Measurements from ENCODE around the gene GNL2.

DNA sequence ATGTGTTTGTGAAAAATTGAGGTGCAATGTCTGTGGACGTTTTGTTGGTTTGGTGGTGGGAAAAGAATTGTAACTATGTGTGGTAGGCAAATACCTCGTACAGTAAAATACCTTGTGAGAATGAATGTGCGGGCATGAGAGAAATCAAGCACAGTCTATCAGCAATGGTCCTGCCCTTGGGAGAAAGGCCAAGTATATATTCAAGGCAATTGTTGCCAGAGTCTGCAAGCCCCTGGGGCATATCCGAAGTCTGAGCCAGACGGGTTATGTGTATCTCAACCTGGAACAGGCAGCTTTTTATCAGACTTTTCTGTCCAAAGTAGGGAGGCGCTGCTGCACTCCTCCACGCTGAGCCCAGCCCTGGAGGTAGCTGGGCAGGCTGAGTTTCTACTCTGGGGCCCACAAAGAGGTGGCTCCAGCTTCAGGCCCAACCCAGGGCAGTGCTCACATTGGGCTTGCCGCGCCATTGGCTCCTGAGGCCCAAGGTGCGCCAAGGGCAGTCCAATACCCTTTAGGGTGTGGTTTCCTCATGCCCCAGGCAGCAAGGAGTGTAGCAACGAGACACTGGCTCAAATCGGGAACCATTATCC is 9.4 kb upstream of the GNL2 start:
- no peak for TF ChIP-seq RAD21 (IDR thresholded peaks at IDR 0.05)
- no peak for TF ChIP-seq MAX (IDR thresholded peaks at IDR 0.05)
- TF ChIP-seq, protein P1, sequence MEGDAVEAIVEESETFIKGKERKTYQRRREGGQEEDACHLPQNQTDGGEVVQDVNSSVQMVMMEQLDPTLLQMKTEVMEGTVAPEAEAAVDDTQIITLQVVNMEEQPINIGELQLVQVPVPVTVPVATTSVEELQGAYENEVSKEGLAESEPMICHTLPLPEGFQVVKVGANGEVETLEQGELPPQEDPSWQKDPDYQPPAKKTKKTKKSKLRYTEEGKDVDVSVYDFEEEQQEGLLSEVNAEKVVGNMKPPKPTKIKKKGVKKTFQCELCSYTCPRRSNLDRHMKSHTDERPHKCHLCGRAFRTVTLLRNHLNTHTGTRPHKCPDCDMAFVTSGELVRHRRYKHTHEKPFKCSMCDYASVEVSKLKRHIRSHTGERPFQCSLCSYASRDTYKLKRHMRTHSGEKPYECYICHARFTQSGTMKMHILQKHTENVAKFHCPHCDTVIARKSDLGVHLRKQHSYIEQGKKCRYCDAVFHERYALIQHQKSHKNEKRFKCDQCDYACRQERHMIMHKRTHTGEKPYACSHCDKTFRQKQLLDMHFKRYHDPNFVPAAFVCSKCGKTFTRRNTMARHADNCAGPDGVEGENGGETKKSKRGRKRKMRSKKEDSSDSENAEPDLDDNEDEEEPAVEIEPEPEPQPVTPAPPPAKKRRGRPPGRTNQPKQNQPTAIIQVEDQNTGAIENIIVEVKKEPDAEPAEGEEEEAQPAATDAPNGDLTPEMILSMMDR (IDR thresholded peaks at IDR 0.05; ENCODE audit: low read depth, low read length, missing input control) = no peak
- TF ChIP-seq SP1 (IDR thresholded peaks at IDR 0.05) = no peak
- TF ChIP-seq, protein P2, sequence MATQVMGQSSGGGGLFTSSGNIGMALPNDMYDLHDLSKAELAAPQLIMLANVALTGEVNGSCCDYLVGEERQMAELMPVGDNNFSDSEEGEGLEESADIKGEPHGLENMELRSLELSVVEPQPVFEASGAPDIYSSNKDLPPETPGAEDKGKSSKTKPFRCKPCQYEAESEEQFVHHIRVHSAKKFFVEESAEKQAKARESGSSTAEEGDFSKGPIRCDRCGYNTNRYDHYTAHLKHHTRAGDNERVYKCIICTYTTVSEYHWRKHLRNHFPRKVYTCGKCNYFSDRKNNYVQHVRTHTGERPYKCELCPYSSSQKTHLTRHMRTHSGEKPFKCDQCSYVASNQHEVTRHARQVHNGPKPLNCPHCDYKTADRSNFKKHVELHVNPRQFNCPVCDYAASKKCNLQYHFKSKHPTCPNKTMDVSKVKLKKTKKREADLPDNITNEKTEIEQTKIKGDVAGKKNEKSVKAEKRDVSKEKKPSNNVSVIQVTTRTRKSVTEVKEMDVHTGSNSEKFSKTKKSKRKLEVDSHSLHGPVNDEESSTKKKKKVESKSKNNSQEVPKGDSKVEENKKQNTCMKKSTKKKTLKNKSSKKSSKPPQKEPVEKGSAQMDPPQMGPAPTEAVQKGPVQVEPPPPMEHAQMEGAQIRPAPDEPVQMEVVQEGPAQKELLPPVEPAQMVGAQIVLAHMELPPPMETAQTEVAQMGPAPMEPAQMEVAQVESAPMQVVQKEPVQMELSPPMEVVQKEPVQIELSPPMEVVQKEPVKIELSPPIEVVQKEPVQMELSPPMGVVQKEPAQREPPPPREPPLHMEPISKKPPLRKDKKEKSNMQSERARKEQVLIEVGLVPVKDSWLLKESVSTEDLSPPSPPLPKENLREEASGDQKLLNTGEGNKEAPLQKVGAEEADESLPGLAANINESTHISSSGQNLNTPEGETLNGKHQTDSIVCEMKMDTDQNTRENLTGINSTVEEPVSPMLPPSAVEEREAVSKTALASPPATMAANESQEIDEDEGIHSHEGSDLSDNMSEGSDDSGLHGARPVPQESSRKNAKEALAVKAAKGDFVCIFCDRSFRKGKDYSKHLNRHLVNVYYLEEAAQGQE (IDR thresholded peaks at IDR 0.05) = no peak
- TF ChIP-seq JUND (IDR thresholded peaks at IDR 0.05) = no peak

All from liver (tissue), 3 donors.